K562 (cell line): Measurements from ENCODE around the gene HACD1. TPM values are rescaled to one million over a fixed set of nuclear protein-coding genes. Genes with fewer than 3 reads are reported as not detected.

Experiments
- BCLAF1 ChIP-seq, 2 experiments: fragments of 450-650 bp in 1 of 2; IDR thresholded peaks; 2 replicates each; pipeline ENCODE4 v1.6.1; 2011 to 2017; ENCODE audit warnings: low read depth in 2 of 2, antibody characterized with exemption in 1 of 2, borderline replicate concordance in 1 of 2, low read length in 1 of 2, mild to moderate bottlenecking in 1 of 2, mixed read lengths in 1 of 2; ENCODE audit not compliant: control insufficient read depth in 1 of 2
- E2F3 ChIP-seq: fragments of 250-450 bp; sonication (Bioruptor Pico); IDR thresholded peaks from 2 replicates; pipeline ENCODE4 v1.4.0; 2020; ENCODE audit warnings: mild to moderate bottlenecking
- EP400 ChIP-seq: fragments of 450-650 bp; IDR thresholded peaks from 2 replicates; pipeline ENCODE4 v1.6.1; 2017; ENCODE audit warnings: antibody characterized with exemption, mild to moderate bottlenecking, moderate library complexity
- FOXJ3 ChIP-seq: sonication (generic); formaldehyde crosslinking; IDR thresholded peaks from 2 replicates; pipeline ENCODE4 v1.4.0; 2020; ENCODE audit warnings: mild to moderate bottlenecking, missing genetic modification reagents
- HSF4 ChIP-seq: fragments of 250-450 bp; sonication (Bioruptor Pico); IDR thresholded peaks from 2 replicates; pipeline ENCODE4 v2.1.2; 2022; ENCODE audit warnings: mild to moderate bottlenecking, moderate library complexity, borderline replicate concordance
- LCOR ChIP-seq: sonication (generic); formaldehyde crosslinking; IDR thresholded peaks from 2 replicates; pipeline ENCODE4 v1.8.0; 2022; ENCODE audit warnings: mild to moderate bottlenecking, missing genetic modification reagents
- NELFE ChIP-seq: IDR thresholded peaks from 2 replicates; pipeline ENCODE4 v1.6.1; 2011; ENCODE audit warnings: mild to moderate bottlenecking; ENCODE audit not compliant: insufficient read depth, insufficient read length
- NEUROD1 ChIP-seq: fragments of 150-350 bp; IDR thresholded peaks from 2 replicates; pipeline ENCODE4 v1.6.1; 2014; ENCODE audit warnings: borderline replicate concordance, low read length, low read depth; ENCODE audit not compliant: partially characterized antibody
- NFIC ChIP-seq: fragments of 450-650 bp; IDR thresholded peaks from 2 replicates; pipeline ENCODE4 v1.6.1; 2017; ENCODE audit warnings: mild to moderate bottlenecking, inconsistent platforms
- SAP30 ChIP-seq: fragments of 200-600 bp; sonication (generic); IDR thresholded peaks from 2 replicates; pipeline ENCODE4 v1.6.1; 2012; ENCODE audit warnings: borderline replicate concordance, low read depth, mild to moderate bottlenecking, moderate library complexity, low read length, control low read depth, inconsistent platforms; ENCODE audit not compliant: insufficient read depth, poor library complexity, severe bottlenecking
- SREBF2 ChIP-seq: sonication (generic); formaldehyde crosslinking; IDR thresholded peaks from 2 replicates; pipeline ENCODE4 v1.4.0; 2020; ENCODE audit warnings: mild to moderate bottlenecking, missing genetic modification reagents
- TEAD1 ChIP-seq, 2 experiments: fragments of 450-650 bp in 1 of 2; sonication (generic) in 1 of 2; formaldehyde crosslinking; IDR thresholded peaks; 2 replicates each; pipeline versions ENCODE4 v1.4.0 to v1.8.0; 2020 to 2022; ENCODE audit warnings: mild to moderate bottlenecking in 2 of 2, missing genetic modification reagents in 1 of 2
- YY1 ChIP-seq, 3 experiments: IDR thresholded peaks; 2 replicates each; pipeline ENCODE4 v1.6.1; 2011; ENCODE audit warnings: low read length in 2 of 3, mild to moderate bottlenecking in 2 of 3, moderate library complexity in 2 of 3, borderline replicate concordance in 1 of 3, control low read depth in 1 of 3, low read depth in 1 of 3; ENCODE audit not compliant: insufficient read depth in 3 of 3, insufficient replicate concordance in 2 of 3, control insufficient read depth in 1 of 3, insufficient read length in 1 of 3; ENCODE audit errors: extremely low read depth in 1 of 3
- ZBTB17 ChIP-seq: fragments of 450-650 bp; formaldehyde crosslinking; IDR thresholded peaks from 2 replicates; pipeline ENCODE4 v1.4.0; 2020; ENCODE audit warnings: mild to moderate bottlenecking
- ZBTB7A ChIP-seq: IDR thresholded peaks from 2 replicates; pipeline ENCODE4 v1.6.1; 2011; ENCODE audit warnings: low read depth, mild to moderate bottlenecking, low read length, moderate library complexity, borderline replicate concordance; ENCODE audit not compliant: control insufficient read depth
- ZNF121 ChIP-seq: sonication (generic); formaldehyde crosslinking; conservative IDR thresholded peaks from 2 replicates; pipeline ENCODE4 v1.8.0; 2022; ENCODE audit warnings: missing genetic modification reagents
- ZNF165 ChIP-seq: fragments of 250-450 bp; sonication (Bioruptor Pico); IDR thresholded peaks from 2 replicates; pipeline ENCODE4 v1.4.0; 2020; ENCODE audit warnings: borderline replicate concordance
- ZNF41 ChIP-seq: fragments of 250-450 bp; sonication (Bioruptor Pico); conservative IDR thresholded peaks from 2 replicates; pipeline ENCODE4 v1.4.0; 2020; ENCODE audit warnings: mild to moderate bottlenecking
- ZNF639 ChIP-seq, 2 experiments: fragments of 200-800 bp in 1 of 2; sonication (Bioruptor generic) in 1 of 2; sonication (generic) in 1 of 2; formaldehyde crosslinking in 1 of 2; IDR thresholded peaks in 1 of 2; conservative IDR thresholded peaks in 1 of 2; 2 replicates each; pipeline versions ENCODE4 v1.5.0 to v1.6.1; 2016 to 2020; ENCODE audit warnings: missing compliant biosample characterization in 1 of 2, missing genetic modification characterization in 1 of 2, missing genetic modification reagents in 1 of 2
- ZNF695 ChIP-seq: fragments of 450-650 bp; formaldehyde crosslinking; IDR thresholded peaks from 2 replicates; pipeline ENCODE4 v1.4.0; 2020; ENCODE audit warnings: mild to moderate bottlenecking, moderate library complexity
- ZSCAN32 ChIP-seq: fragments of 450-650 bp; formaldehyde crosslinking; IDR thresholded peaks from 2 replicates; pipeline ENCODE4 v1.4.0; 2020; ENCODE audit warnings: mild to moderate bottlenecking, moderate library complexity
- polyA plus RNA-seq, 8 experiments: library from polyadenylated mRNA; depleted of rRNA in 4 of 8; stranded (reverse) in 5 of 8; unstranded in 3 of 8; fragments of >200 nt; fragmentation: Nextera tagmentation in 2 of 8; fragmentation: Illumina TruSeq in 1 of 8; extraction: Ambion mirVana in 2 of 8; extraction: Trizol in 1 of 8; gene quantifications; 2 replicates each; pipeline versions ENCODE4 v1.2.1 to v1.2.3, GENCODE V29; 2011 to 2014; ENCODE audit warnings: inconsistent platforms in 1 of 8, missing spikeins in 1 of 8
- total RNA-seq, 7 experiments: library from RNA; depleted of rRNA in 6 of 7; stranded (reverse); fragments of >200 nt in 6 of 7; fragmentation: Illumina TruSeq in 2 of 7; extraction: Trizol in 2 of 7; gene quantifications; 2 replicates each; pipeline versions ENCODE4 v1.2.1 to v1.2.3, GENCODE V29; 2011 to 2021; ENCODE audit warnings: low replicate concordance in 1 of 7

The HACD1 gene
- total and polyA plus RNA-seq, 9 of the 15 experiments (the other 6 are each of a cell fraction or from before 2014, with no cell fraction given): 0.99 to 4.5 (median 2.4) TPM

GRCh38 chr10:17643755-17644484, 26.7 kb upstream of the HACD1 start, which contains the start of gene STAM (continued):
- TF ChIP-seq NELFE: no peak
- TF ChIP-seq YY1 (IDR thresholded peaks at IDR 0.05; ENCODE audit: borderline replicate concordance in 1 of 3, control insufficient read depth in 1 of 3, extremely low read depth in 1 of 3, insufficient read depth in 3 of 3, insufficient read length in 1 of 3, insufficient replicate concordance in 2 of 3, low read depth in 1 of 3, low read length in 2 of 3): peak in 2 of 3 experiments; percentile 29 to 39
- TF ChIP-seq LCOR (CRISPR knock-in tag): peak; percentile 75; the same call in 1 of the 2 replicates
- no peak for TF ChIP-seq ZSCAN32 (CRISPR knock-in tag)
- no peak for TF ChIP-seq HSF4 (CRISPR knock-in tag)
- TF ChIP-seq SREBF2 (CRISPR knock-in tag): no peak
- 0 out of 4 replicates have a peak, but pooled peaks of 1 of the 2 experiments have one; percentile 60 for TF ChIP-seq BCLAF1 (IDR thresholded peaks at IDR 0.05; ENCODE audit: borderline replicate concordance in 1 of 2, control insufficient read depth in 1 of 2, low read depth in 2 of 2, low read length in 1 of 2)
- TF ChIP-seq ZNF695 (CRISPR knock-in tag): no peak
- TF ChIP-seq E2F3: 0 out of 2 replicates have a peak, but pooled peaks have one; percentile 10
- 0 out of 2 replicates have a peak, but pooled peaks have one; percentile 25 for TF ChIP-seq ZNF165 (CRISPR knock-in tag)
- no peak for TF ChIP-seq FOXJ3 (CRISPR knock-in tag)
- TF ChIP-seq ZNF41 (CRISPR knock-in tag): no peak
- TF ChIP-seq SAP30: peak; percentile 49
- peak; percentile 75 for TF ChIP-seq NEUROD1
- no peak; a peak in 1 of 4 replicates for TF ChIP-seq TEAD1 (CRISPR knock-in tag; IDR thresholded peaks at IDR 0.05)
- peak; percentile 84 for TF ChIP-seq NFIC
- peak in 1 of 2 experiments; percentile 58; a peak in 2 of 4 replicates for TF ChIP-seq ZNF639 (CRISPR knock-in tag; conservative IDR thresholded peaks at IDR 0.05 in 1 of 2, IDR thresholded peaks at IDR 0.05 in 1 of 2)
- no peak for TF ChIP-seq ZBTB17
- peak; percentile 92 for TF ChIP-seq EP400
- TF ChIP-seq ZBTB7A: peak; percentile 75; the same call in 1 of the 2 replicates
- peak; percentile 52 for TF ChIP-seq ZNF121 (CRISPR knock-in tag)
